M059J (cell line): ENCODE measurements around the gene ALDH1L2. TPM values are rescaled to one million over a fixed set of nuclear protein-coding genes. Genes with fewer than 3 reads are reported as not detected.
"Not testable (repeated sequence)": the region's sequence is repeated elsewhere in the genome, so short reads cannot be mapped to it uniquely, and the experiment has no call there.

Experiments used
- DNase-seq: peaks from one replicate; pipeline ENCODE4 v3.0.0-alpha.2; 2012; ENCODE audit warnings: low read depth
- total RNA-seq: library from RNA; depleted of rRNA; stranded (reverse); fragments of >200 nt; shearing (Covaris generic); gene quantifications from 2 replicates; pipeline ENCODE4 v1.2.3, GENCODE V29; 2014; rRNA removed

Gene ALDH1L2
- total RNA-seq, 1 experiment from 2014 or later, result 1.4 TPM

GRCh38 chr12:104985206-104985605 is 99.1 kb downstream of the ALDH1L2 start:
- peak; percentile 5 for DNase-seq

GRCh38 chr12:104977688-104978087 is 106.6 kb downstream of the ALDH1L2 start:
- DNase-seq, result not testable (repeated sequence)

- no peak for DNase-seq
Observed at GRCh38 chr12:104976703-104977102, 107.6 kb downstream of the ALDH1L2 start.

- DNase-seq, result peak; percentile 83
Observed at GRCh38 chr12:104975587-104976343, 108.5 kb downstream of the ALDH1L2 start.

DNA sequence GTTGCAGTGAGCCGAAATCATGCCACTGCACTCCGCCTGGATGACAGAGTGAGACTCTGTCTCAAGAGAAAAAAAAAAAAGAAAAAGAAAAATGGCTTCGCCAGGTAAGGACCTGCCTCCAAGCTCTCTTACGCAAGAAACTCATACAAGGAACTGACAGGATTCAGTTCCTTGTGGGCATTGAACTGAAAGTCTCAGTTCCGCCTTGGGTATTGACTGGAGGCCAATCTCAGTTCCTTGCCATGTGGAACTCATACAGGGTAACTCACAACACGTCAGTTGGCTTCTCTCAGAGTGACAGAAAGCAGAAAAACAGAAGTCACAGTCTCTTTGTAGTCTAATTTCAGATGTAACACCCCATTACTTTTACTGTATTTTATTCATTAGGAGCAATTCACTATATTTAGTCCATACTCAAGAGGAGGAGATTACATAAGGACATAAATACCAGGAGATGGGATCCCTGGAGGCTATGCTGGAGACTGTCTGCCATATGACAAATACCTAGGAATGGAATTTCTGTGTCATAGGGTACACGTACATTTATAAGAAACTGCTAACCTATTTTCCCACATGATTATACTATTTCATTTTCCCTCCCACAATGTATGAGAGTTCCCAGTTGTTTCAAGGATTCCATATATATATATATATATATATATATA is 109.5 kb downstream of the ALDH1L2 start:
- peak; percentile 81 for DNase-seq

GRCh38 chr12:104973250-104973649 is 111.0 kb downstream of the ALDH1L2 start:
- no peak for DNase-seq

DNA sequence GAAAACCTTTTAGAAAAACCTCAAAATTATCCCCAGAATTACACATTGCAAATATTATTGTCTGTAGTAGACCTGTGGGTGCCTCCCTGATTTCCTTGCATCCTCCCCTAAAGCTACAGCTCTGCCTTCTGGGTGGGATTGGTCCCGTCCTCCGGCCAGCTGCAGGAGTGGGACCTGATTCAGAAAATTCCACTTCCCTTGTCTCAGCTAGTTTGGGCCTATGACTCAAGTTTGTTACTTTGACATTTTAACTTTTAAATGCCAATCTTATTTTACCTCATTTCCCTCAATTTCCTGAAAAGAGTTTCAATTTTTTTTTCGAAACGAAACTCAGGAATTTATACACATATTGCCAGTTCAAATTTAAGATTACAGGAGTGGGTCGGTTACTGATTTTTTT is 113.0 kb downstream of the ALDH1L2 start:
- DNase-seq, result peak; percentile 17

Other genes with a start within 250 kb of the ALDH1L2 start
- 19.0 and 21.3 TPM in 2 replicates for gene SLC41A2, start 126.2 kb downstream of the ALDH1L2 start, total RNA-seq
- gene NOPCHAP1, start 98.1 kb downstream of the ALDH1L2 start, total RNA-seq, result 6.4 and 11.6 TPM in 2 replicates
- 37.5 and 51.9 TPM in 2 replicates for gene WASHC4, start 23.3 kb upstream of the ALDH1L2 start, total RNA-seq
- 21.4 and 41.3 TPM in 2 replicates for gene APPL2, start 151.7 kb upstream of the ALDH1L2 start, total RNA-seq
- gene C12orf75, start 246.2 kb upstream of the ALDH1L2 start, total RNA-seq, result 555 and 669 TPM in 2 replicates